ENCODE data around the gene CDYL. TPM values are rescaled to one million over a fixed set of nuclear protein-coding genes. Genes with fewer than 3 reads are reported as not detected.

The CDYL gene
- total RNA-seq, 1 experiment from 2014 or later, result 38.4 TPM

GRCh38 chr6:4931530-4932227, 155.5 kb downstream of the CDYL start:
- Histone ChIP-seq H3K27me3 (ENCODE audit: low read length) (no peaks in the 10 kb centered on the region), H2AFZ (ENCODE audit: low read length) (no peak overlapping the region), H3F3A (ENCODE audit: low read length, unreplicated experiment) (no peaks in the 10 kb centered on the region), H3K4me2 (ENCODE audit: low read length) (peak overlapping the region; percentile 61), H3K79me2 (ENCODE audit: low read length) (peaks cover 76% of the 10 kb centered on the region), H3K9ac (ENCODE audit: low read length) (peak overlapping the region; percentile 68), H3K36me3 (ENCODE audit: low read depth, low read length) (no peaks in the 10 kb centered on the region), H3K27ac (ENCODE audit: low read length) (peak overlapping the region; percentile 84), H3K9me2 (replicated peaks; ENCODE audit: low read length) (no peaks in the 10 kb centered on the region), H4K20me1 (ENCODE audit: low read length) (no peaks in the 10 kb centered on the region), H3K4me3 (ENCODE audit: low read length) (no peak overlapping the region), H3K9me3 (ENCODE audit: low read length) (no peaks in the 10 kb centered on the region), H3K4me1 (ENCODE audit: insufficient read depth, low read length) (peaks cover 30% of the 10 kb centered on the region)
- ATAC-seq, result peak; percentile 93
- intact Hi-C loops (cut with micrococcal nuclease), result loop anchor here (1.0 kb wide), 1 partner anchor 618 kb away; no protein-coding TSS in a partner anchor
- BruUV-seq (replicated peaks), result TSS peak; percentile 84
- CTCF ChIA-PET, result no interaction called here
- TF ChIP-seq EZH2phosphoT487 (IDR thresholded peaks at IDR 0.05; ENCODE audit: borderline replicate concordance, low read length) (no peak), EZH2 (IDR thresholded peaks at IDR 0.05; ENCODE audit: low read length, unreplicated experiment) (no peak), CTCF (conservative IDR thresholded peaks at IDR 0.05; ENCODE audit: low read depth, low read length) (no peak)
- peak; percentile 81 for DNase-seq
- POLR2A ChIA-PET (ENCODE audit: unreplicated experiment), result interaction anchor here (0.6 kb wide), 1 partner anchor 96 kb away, joined by 4 read pairs; no protein-coding TSS in a partner anchor

GRCh38 chr6:4932228-4932903, 156.2 kb downstream of the CDYL start:
- peak overlapping the region; percentile 68 for H3K9ac ChIP-seq (ENCODE audit: low read length)
- no peaks in the 10 kb centered on the region for H3K9me2 ChIP-seq (replicated peaks; ENCODE audit: low read length)
- no peak overlapping the region for H2AFZ ChIP-seq (ENCODE audit: low read length)
- no peak for DNase-seq
- TF ChIP-seq EZH2 (IDR thresholded peaks at IDR 0.05; ENCODE audit: low read length, unreplicated experiment), result no peak
- TF ChIP-seq CTCF (conservative IDR thresholded peaks at IDR 0.05; ENCODE audit: low read depth, low read length), result no peak
- ChIA-PET POLR2A (ENCODE audit: unreplicated experiment) (interaction anchor here (0.6 kb wide), 1 partner anchor 97 kb away, joined by 4 read pairs; no protein-coding TSS in a partner anchor), CTCF (no interaction called here)
- BruUV-seq (replicated peaks), result no TSS peak
- H3K4me3 ChIP-seq (ENCODE audit: low read length), result no peak overlapping the region
- intact Hi-C loops (cut with micrococcal nuclease), result no loop called here
- H3K36me3 ChIP-seq (ENCODE audit: low read depth, low read length), result no peaks in the 10 kb centered on the region
- H3F3A ChIP-seq (ENCODE audit: low read length, unreplicated experiment), result no peaks in the 10 kb centered on the region
- H3K27me3 ChIP-seq (ENCODE audit: low read length), result no peaks in the 10 kb centered on the region
- H4K20me1 ChIP-seq (ENCODE audit: low read length), result no peaks in the 10 kb centered on the region
- peak overlapping the region; percentile 84 for H3K27ac ChIP-seq (ENCODE audit: low read length)
- peaks cover 69% of the 10 kb centered on the region for H3K79me2 ChIP-seq (ENCODE audit: low read length)
- peak overlapping the region; percentile 61 for H3K4me2 ChIP-seq (ENCODE audit: low read length)
- peaks cover 30% of the 10 kb centered on the region for H3K4me1 ChIP-seq (ENCODE audit: insufficient read depth, low read length)
- ATAC-seq, result no peak
- H3K9me3 ChIP-seq (ENCODE audit: low read length), result no peaks in the 10 kb centered on the region

GRCh38 chr6:4935486-4935885, 159.3 kb downstream of the CDYL start:
- CTCF ChIA-PET, result no interaction called here
- intact Hi-C loops (cut with micrococcal nuclease), result loop anchor here (5.0 kb wide), 2 partner anchors 78 to 128 kb away; no protein-coding TSS in a partner anchor

More at GRCh38 chr6:4935486-4935885, 159.3 kb downstream of the CDYL start:
- POLR2A ChIA-PET (ENCODE audit: unreplicated experiment), result no interaction called here
- DNase-seq, result no peak
- H3K9ac ChIP-seq (ENCODE audit: low read length), result no peak overlapping the region
- BruUV-seq (replicated peaks), result no TSS peak
- peaks cover 22% of the 10 kb centered on the region for H3K4me1 ChIP-seq (ENCODE audit: insufficient read depth, low read length)
- no peaks in the 10 kb centered on the region for H3K27me3 ChIP-seq (ENCODE audit: low read length)
- H3F3A ChIP-seq (ENCODE audit: low read length, unreplicated experiment), result no peaks in the 10 kb centered on the region
- H3K4me3 ChIP-seq (ENCODE audit: low read length), result no peak overlapping the region
- no peak overlapping the region for H3K27ac ChIP-seq (ENCODE audit: low read length)
- no peak overlapping the region for H3K4me2 ChIP-seq (ENCODE audit: low read length)
- TF ChIP-seq EZH2 (IDR thresholded peaks at IDR 0.05; ENCODE audit: low read length, unreplicated experiment) (no peak), CTCF (conservative IDR thresholded peaks at IDR 0.05; ENCODE audit: low read depth, low read length) (no peak), EZH2phosphoT487 (IDR thresholded peaks at IDR 0.05; ENCODE audit: borderline replicate concordance, low read length) (no peak)
- H3K79me2 ChIP-seq (ENCODE audit: low read length), result peaks cover 39% of the 10 kb centered on the region
- no peaks in the 10 kb centered on the region for H3K36me3 ChIP-seq (ENCODE audit: low read depth, low read length)
- no peaks in the 10 kb centered on the region for H4K20me1 ChIP-seq (ENCODE audit: low read length)
- no peaks in the 10 kb centered on the region for H3K9me2 ChIP-seq (replicated peaks; ENCODE audit: low read length)
- ATAC-seq, result no peak
- no peak overlapping the region for H2AFZ ChIP-seq (ENCODE audit: low read length)
- H3K9me3 ChIP-seq (ENCODE audit: low read length), result no peaks in the 10 kb centered on the region

All from PC-3 (cell line).